Astrocyte (in vitro differentiated cells and primary cell): ENCODE results near the gene PRLHR. TPM values are rescaled to one million over a fixed set of nuclear protein-coding genes. Genes with fewer than 3 reads are reported as not detected.

Experiments used
- DNase-seq: peaks from one replicate; pipeline ENCODE4 v3.0.0-alpha.2; 2010; ENCODE audit warnings: low read depth
- FAIRE-seq: peaks from 2 replicates; lab custom pipeline; 2011; peaks lifted over from hg19 to GRCh38; lab: Jason Lieb, UNC
- H2AFZ ChIP-seq: 2 replicates; pipeline ENCODE4 v1.6.0; 2012; ENCODE audit warnings: low read depth, low read length, inconsistent platforms
- H3K27ac ChIP-seq: 2 replicates; pipeline ENCODE4 v1.5.1; 2011; ENCODE audit warnings: low read depth, low read length, inconsistent platforms
- H3K27me3 ChIP-seq: 2 replicates; pipeline ENCODE4 v1.6.0; 2011; ENCODE audit warnings: low read length, inconsistent platforms; ENCODE audit not compliant: insufficient read depth
- H3K36me3 ChIP-seq: 2 replicates; pipeline ENCODE4 v1.5.1; 2011; ENCODE audit warnings: low read length, inconsistent platforms; ENCODE audit not compliant: insufficient read depth
- H3K4me1 ChIP-seq: 2 replicates; pipeline ENCODE4 v1.5.1; 2011; ENCODE audit warnings: low read length, inconsistent platforms; ENCODE audit not compliant: insufficient read depth
- H3K4me2 ChIP-seq: 2 replicates; pipeline ENCODE4 v1.6.0; 2012; ENCODE audit warnings: low read length, inconsistent platforms
- H3K4me3 ChIP-seq: 2 replicates; pipeline ENCODE4 v1.5.1; 2011; ENCODE audit warnings: low read depth, mild to moderate bottlenecking, low read length, inconsistent platforms; ENCODE audit not compliant: insufficient read depth
- H3K79me2 ChIP-seq: 2 replicates; pipeline ENCODE4 v1.6.0; 2012; ENCODE audit warnings: mild to moderate bottlenecking, low read length, inconsistent platforms; ENCODE audit not compliant: insufficient read depth
- H3K9ac ChIP-seq: 2 replicates; pipeline ENCODE4 v1.6.0; 2012; ENCODE audit warnings: mild to moderate bottlenecking, low read length, inconsistent platforms
- H3K9me3 ChIP-seq: 2 replicates; pipeline ENCODE4 v1.5.1; 2012; ENCODE audit warnings: low read depth, mild to moderate bottlenecking, low read length, inconsistent platforms; ENCODE audit not compliant: insufficient read depth
- H4K20me1 ChIP-seq: 2 replicates; pipeline ENCODE4 v1.6.0; 2012; ENCODE audit warnings: low read length, inconsistent platforms; ENCODE audit not compliant: insufficient read depth
- H3K27ac Mint-ChIP-seq: one replicate; pipeline ENCODE4 v1.8.0; 2021; ENCODE audit warnings: mild to moderate bottlenecking, mixed read lengths; ENCODE audit not compliant: unreplicated experiment
- H3K27me3 Mint-ChIP-seq: one replicate; pipeline ENCODE4 v1.8.0; 2021; ENCODE audit warnings: low read depth, mixed read lengths; ENCODE audit not compliant: unreplicated experiment
- H3K36me3 Mint-ChIP-seq: one replicate; pipeline ENCODE4 v1.8.0; 2021; ENCODE audit warnings: low read depth, mixed read lengths; ENCODE audit not compliant: unreplicated experiment
- H3K4me1 Mint-ChIP-seq: one replicate; pipeline ENCODE4 v1.8.0; 2021; ENCODE audit warnings: low read depth, mixed read lengths; ENCODE audit not compliant: unreplicated experiment
- H3K4me3 Mint-ChIP-seq: one replicate; pipeline ENCODE4 v1.8.0; 2021; ENCODE audit warnings: mild to moderate bottlenecking, moderate library complexity, mixed read lengths; ENCODE audit not compliant: unreplicated experiment
- H3K9me3 Mint-ChIP-seq: one replicate; pipeline ENCODE4 v1.8.0; 2021; ENCODE audit warnings: mild to moderate bottlenecking, mixed read lengths; ENCODE audit not compliant: unreplicated experiment
- CTCF ChIP-seq: IDR thresholded peaks from 2 replicates; pipeline ENCODE4 v1.5.1; 2011; ENCODE audit warnings: low read depth, mild to moderate bottlenecking, inconsistent platforms, low read length, moderate library complexity; ENCODE audit not compliant: insufficient read depth
- EZH2 ChIP-seq: IDR thresholded peaks from 2 replicates; pipeline ENCODE4 v1.6.1; 2012; ENCODE audit warnings: mild to moderate bottlenecking, low read length, inconsistent platforms; ENCODE audit not compliant: insufficient read depth
- total RNA-seq: library from RNA; stranded (reverse); gene quantifications from 2 replicates; pipeline ENCODE4 v1.2.1, GENCODE V29; 2021

The PRLHR gene
- total RNA-seq, 1 donor from 2014 or later = not detected

- Histone ChIP-seq H3K36me3 (no peaks in the 10 kb centered on the region), H3K9ac (no peak overlapping the region), H3K4me2 (no peak overlapping the region), H3K4me3 (no peak overlapping the region), H3K79me2 (no peaks in the 10 kb centered on the region), H2AFZ (no peak overlapping the region), H3K4me1 (no peaks in the 10 kb centered on the region), H3K9me3 (no peaks in the 10 kb centered on the region), H3K27ac (no peak overlapping the region), H4K20me1 (no peaks in the 10 kb centered on the region), H3K27me3 (no peaks in the 10 kb centered on the region)
- DNase-seq (no peak), FAIRE-seq (no peak)
- H3K27ac Mint-ChIP-seq = no peak overlapping the region
- TF ChIP-seq EZH2 = no peak
- no peak for TF ChIP-seq CTCF
- H3K4me1 Mint-ChIP-seq = no peaks in the 10 kb centered on the region
- no peak overlapping the region for H3K4me3 Mint-ChIP-seq
- no peaks in the 10 kb centered on the region for H3K36me3 Mint-ChIP-seq
- peaks cover 31% of the 10 kb centered on the region for H3K27me3 Mint-ChIP-seq
- H3K9me3 Mint-ChIP-seq = no peaks in the 10 kb centered on the region
These were observed 53.7 kb downstream of the PRLHR start for GRCh38 chr10:118541718-118542117.

Other genes with a start within 250 kb of the PRLHR start
- 49.9 and 52.4 TPM in 2 replicates for gene CACUL1, start 159.3 kb upstream of the PRLHR start, total RNA-seq